ENCODE measurements around the gene THRA. TPM values are rescaled to one million over a fixed set of nuclear protein-coding genes. Genes with fewer than 3 reads are reported as not detected.
A peak's percentile ranks its signal among the peaks of the same experiment; 100 is the strongest.

THRA gene
- total RNA-seq, 1 experiment from 2014 or later: 107 TPM

- Mint-ChIP-seq H3K27me3 (ENCODE audit: unreplicated experiment) (no peaks in the 10 kb centered on the region), H3K36me3 (ENCODE audit: insufficient read depth, unreplicated experiment) (peaks cover 50% of the 10 kb centered on the region), H3K4me3 (ENCODE audit: low read depth, unreplicated experiment) (peak overlapping the region; percentile 65), H3K9me3 (ENCODE audit: low read depth, unreplicated experiment) (no peaks in the 10 kb centered on the region), H3K27ac (ENCODE audit: unreplicated experiment) (peak overlapping the region; percentile 74), H3K4me1 (ENCODE audit: low read depth, unreplicated experiment) (peaks cover 62% of the 10 kb centered on the region)
- CTCF ChIA-PET: interaction anchor here (0.6 to 10.1 kb wide), 76 partner anchors 11 to 912 kb away, joined by 3 to 674 read pairs (median 8); partner anchors contain the start of genes CASC3, CDC6, CSF3 and MED24
- no peak for TF ChIP-seq CTCF (IDR thresholded peaks at IDR 0.05; ENCODE audit: unreplicated experiment)
- DNase-seq: no peak
- no TSS peak for BruUV-seq (replicated peaks)
- intact Hi-C loops (cut with micrococcal nuclease; ENCODE audit: unreplicated experiment): loop anchor here (2.0 to 10.0 kb wide), 3 partner anchors 41 to 477 kb away; partner anchors contain the start of genes RAPGEFL1 and STARD3
These were observed 49.5 kb downstream of the THRA start for GRCh38 chr17:40112191-40112711.

GRCh38 chr17:40112718-40113109 lies 49.9 kb downstream of the THRA start:
- H3K4me3 Mint-ChIP-seq (ENCODE audit: low read depth, unreplicated experiment): peak overlapping the region; percentile 65
- intact Hi-C loops (cut with micrococcal nuclease; ENCODE audit: unreplicated experiment): loop anchor here (1.0 to 10.0 kb wide), 8 partner anchors 9 to 478 kb away; partner anchors contain the start of genes CASC3, MSL1, PSMD3 and RAPGEFL1
- BruUV-seq (replicated peaks): no TSS peak
- peaks cover 46% of the 10 kb centered on the region for H3K36me3 Mint-ChIP-seq (ENCODE audit: insufficient read depth, unreplicated experiment)
- peaks cover 58% of the 10 kb centered on the region for H3K4me1 Mint-ChIP-seq (ENCODE audit: low read depth, unreplicated experiment)
- TF ChIP-seq CTCF (IDR thresholded peaks at IDR 0.05; ENCODE audit: unreplicated experiment): no peak
- DNase-seq: no peak
- no peaks in the 10 kb centered on the region for H3K27me3 Mint-ChIP-seq (ENCODE audit: unreplicated experiment)
- peak overlapping the region; percentile 74 for H3K27ac Mint-ChIP-seq (ENCODE audit: unreplicated experiment)
- CTCF ChIA-PET: interaction anchor here (0.6 to 10.1 kb wide), 90 partner anchors 11 to 747 kb away, joined by 3 to 674 read pairs (median 8); partner anchors contain the start of genes CASC3, CDC6, CSF3 and ERBB2
- H3K9me3 Mint-ChIP-seq (ENCODE audit: low read depth, unreplicated experiment): no peaks in the 10 kb centered on the region

- DNase-seq: peak; percentile 100
- Mint-ChIP-seq H3K27ac (ENCODE audit: unreplicated experiment) (peak overlapping the region; percentile 74), H3K27me3 (ENCODE audit: unreplicated experiment) (no peaks in the 10 kb centered on the region), H3K4me1 (ENCODE audit: low read depth, unreplicated experiment) (peaks cover 58% of the 10 kb centered on the region), H3K36me3 (ENCODE audit: insufficient read depth, unreplicated experiment) (peaks cover 45% of the 10 kb centered on the region), H3K4me3 (ENCODE audit: low read depth, unreplicated experiment) (peak overlapping the region; percentile 65), H3K9me3 (ENCODE audit: low read depth, unreplicated experiment) (no peaks in the 10 kb centered on the region)
- TF ChIP-seq CTCF (IDR thresholded peaks at IDR 0.05; ENCODE audit: unreplicated experiment): no peak
- intact Hi-C loops (cut with micrococcal nuclease; ENCODE audit: unreplicated experiment): loop anchor here (1.0 to 10.0 kb wide), 8 partner anchors 8 to 479 kb away; partner anchors contain the start of genes CASC3, MSL1, PSMD3 and RAPGEFL1
- CTCF ChIA-PET: interaction anchor here (0.6 to 10.1 kb wide), 107 partner anchors 10 to 1853 kb away, joined by 3 to 674 read pairs (median 6); partner anchors contain the start of genes CASC3, CDC6, CNP and CSF3
- TSS peak; percentile 100 for BruUV-seq (replicated peaks)
These were observed 50.5 kb downstream of the THRA start for GRCh38 chr17:40113110-40113906.

- peak overlapping the region; percentile 65 for H3K4me3 Mint-ChIP-seq (ENCODE audit: low read depth, unreplicated experiment)
- intact Hi-C loops (cut with micrococcal nuclease; ENCODE audit: unreplicated experiment): loop anchor here (1.0 to 10.0 kb wide), 8 partner anchors 7 to 479 kb away; partner anchors contain the start of genes CASC3, MSL1, PSMD3 and RAPGEFL1
- peak overlapping the region; percentile 74 for H3K27ac Mint-ChIP-seq (ENCODE audit: unreplicated experiment)
- CTCF ChIA-PET: interaction anchor here (0.6 to 10.1 kb wide), 85 partner anchors 10 to 650 kb away, joined by 3 to 674 read pairs (median 9); partner anchors contain the start of genes CASC3, CDC6, CSF3 and ERBB2
- H3K36me3 Mint-ChIP-seq (ENCODE audit: insufficient read depth, unreplicated experiment): peaks cover 46% of the 10 kb centered on the region
- no peak for DNase-seq
- peaks cover 58% of the 10 kb centered on the region for H3K4me1 Mint-ChIP-seq (ENCODE audit: low read depth, unreplicated experiment)
- H3K27me3 Mint-ChIP-seq (ENCODE audit: unreplicated experiment): no peaks in the 10 kb centered on the region
- no TSS peak for BruUV-seq (replicated peaks)
- TF ChIP-seq CTCF (IDR thresholded peaks at IDR 0.05; ENCODE audit: unreplicated experiment): no peak
- no peaks in the 10 kb centered on the region for H3K9me3 Mint-ChIP-seq (ENCODE audit: low read depth, unreplicated experiment)
These were observed 51.1 kb downstream of the THRA start for GRCh38 chr17:40113907-40114245.

Measured in Calu3 (cell line).